Cerebellar nuclear complex (tissue), 1 donor: Measurements from ENCODE around the gene PEPD.
"Not testable (repeated sequence)": the region's sequence is repeated elsewhere in the genome, so short reads cannot be mapped to it uniquely, and the experiment has no call there.

Experiments used
- DNase-seq, 2 experiments: peaks; one replicate each; lab custom pipeline; 2025; lab: John Stamatoyannopoulos, UW

Gene PEPD

GRCh38 chr19:33521480-33522370, at the start of gene PEPD:
PEPD (minus strand) TSS chr19:33521791; CDS start chr19:33521760, 31 bp downstream.
- peak; percentile 91 to 92 for DNase-seq

GRCh38 chr19:33569821-33570220, 48.2 kb upstream of the PEPD start:
- no peak for DNase-seq

- DNase-seq = no peak
These were observed 47.1 kb upstream of the PEPD start for GRCh38 chr19:33568706-33569105.

DNA sequence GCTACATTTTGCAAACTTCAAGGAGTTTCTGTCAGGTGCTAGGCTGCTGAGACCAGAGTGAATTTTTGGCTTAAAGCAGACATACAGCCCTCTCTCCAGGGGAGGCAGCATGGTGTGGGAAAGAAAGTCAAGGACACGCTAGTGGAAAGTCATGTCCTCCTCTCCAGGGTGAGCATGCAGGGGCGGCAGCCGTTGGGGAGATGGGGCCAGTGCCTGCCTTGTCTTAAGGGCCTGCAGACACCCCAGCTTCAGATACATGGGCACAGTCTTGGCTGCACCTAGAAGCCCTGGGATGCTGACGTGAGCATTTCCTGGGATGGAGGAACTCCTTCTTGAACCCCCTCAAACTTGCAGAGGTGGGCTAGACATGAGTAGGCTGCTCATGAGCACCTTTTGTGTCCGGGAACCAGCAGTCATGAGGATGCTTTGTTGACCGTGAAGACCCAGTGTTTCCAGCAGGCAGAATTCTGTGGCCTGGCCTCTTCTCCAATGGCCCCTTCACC, 43.3 kb upstream of the PEPD start:
- no peak for DNase-seq

DNA sequence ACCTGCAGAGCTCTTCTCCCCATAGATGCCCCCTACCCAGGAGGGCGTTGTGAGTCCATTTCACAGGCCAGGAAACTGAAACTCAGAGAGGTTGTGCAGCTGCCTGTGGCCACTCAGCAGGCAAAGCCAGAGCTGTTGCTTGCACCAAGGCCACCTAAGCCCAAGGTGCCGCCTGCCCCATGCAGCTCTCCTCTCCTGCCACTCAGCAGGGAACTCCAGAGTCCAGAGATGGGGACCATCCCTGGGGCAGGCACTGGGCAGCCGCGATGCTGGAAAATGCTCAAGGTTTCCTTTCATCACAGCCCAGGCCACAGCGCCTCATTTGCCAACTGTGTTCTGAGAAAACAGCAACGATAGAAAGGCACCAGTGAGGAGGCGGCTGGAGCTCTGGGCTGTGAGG, 41.0 kb upstream of the PEPD start:
- no peak for DNase-seq

GRCh38 chr19:33561666-33562065, 40.1 kb upstream of the PEPD start:
- DNase-seq = not testable (repeated sequence)

- no peak for DNase-seq
These were observed 39.7 kb upstream of the PEPD start for GRCh38 chr19:33561261-33561660.

DNA sequence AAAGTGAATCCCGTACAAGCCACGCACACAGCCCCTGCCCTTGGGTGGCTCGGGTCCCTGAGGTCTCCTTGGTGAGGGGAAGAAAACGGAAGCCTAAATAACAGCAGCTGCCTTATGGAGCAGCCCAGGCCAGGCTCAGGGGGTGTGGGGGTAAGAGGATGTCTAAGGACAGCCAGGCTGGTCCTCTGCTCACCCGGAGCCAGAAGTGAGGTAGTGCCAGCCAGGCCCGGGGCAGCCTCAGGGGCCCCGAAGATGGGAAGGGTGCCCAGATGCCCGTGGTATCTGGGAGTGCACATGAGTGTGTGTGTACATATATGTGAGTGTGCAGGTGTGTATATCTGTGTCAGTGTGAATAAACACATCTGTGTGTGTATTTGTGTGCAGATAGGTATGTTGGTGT, 38.4 kb upstream of the PEPD start:
- no peak for DNase-seq

DNA sequence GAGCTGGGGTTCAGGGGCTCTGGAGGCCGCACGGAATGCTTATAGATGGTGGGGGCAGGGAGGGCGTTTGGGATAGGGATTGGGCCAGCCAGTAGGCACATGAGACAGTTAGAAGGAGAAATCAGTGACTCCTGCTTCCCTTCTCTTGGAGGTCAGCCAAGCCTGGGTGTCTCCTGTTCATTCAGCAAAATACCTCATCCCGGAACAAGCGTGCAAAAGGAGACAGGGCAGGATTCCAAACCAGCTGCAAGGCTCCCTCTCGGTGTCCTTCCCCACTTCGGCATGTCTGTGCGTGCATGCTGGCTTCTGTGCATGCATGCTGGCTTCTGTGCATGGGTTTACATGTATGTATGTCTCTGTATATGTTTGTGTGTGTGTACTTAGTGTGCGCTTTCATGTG, 37.3 kb upstream of the PEPD start:
- DNase-seq = no peak

GRCh38 chr19:33558151-33558550, 36.6 kb upstream of the PEPD start:
- DNase-seq = no peak

- no peak for DNase-seq
These were observed 36.1 kb upstream of the PEPD start for GRCh38 chr19:33557720-33558119.

- no peak for DNase-seq
These were observed 35.6 kb upstream of the PEPD start for GRCh38 chr19:33557196-33557595.

- no peak for DNase-seq
These were observed 34.7 kb upstream of the PEPD start for GRCh38 chr19:33556261-33556660.

- DNase-seq = not testable (repeated sequence)
These were observed 34.1 kb upstream of the PEPD start for GRCh38 chr19:33555726-33556125.

- no peak for DNase-seq
These were observed 33.2 kb upstream of the PEPD start for GRCh38 chr19:33554821-33555220.

GRCh38 chr19:33554391-33554790, 32.8 kb upstream of the PEPD start:
- no peak for DNase-seq

- DNase-seq = no peak
These were observed 32.1 kb upstream of the PEPD start for GRCh38 chr19:33553530-33554310.

GRCh38 chr19:33552928-33553279, 31.3 kb upstream of the PEPD start:
- DNase-seq = no peak

- no peak for DNase-seq
These were observed 30.8 kb upstream of the PEPD start for GRCh38 chr19:33552191-33552927.

DNA sequence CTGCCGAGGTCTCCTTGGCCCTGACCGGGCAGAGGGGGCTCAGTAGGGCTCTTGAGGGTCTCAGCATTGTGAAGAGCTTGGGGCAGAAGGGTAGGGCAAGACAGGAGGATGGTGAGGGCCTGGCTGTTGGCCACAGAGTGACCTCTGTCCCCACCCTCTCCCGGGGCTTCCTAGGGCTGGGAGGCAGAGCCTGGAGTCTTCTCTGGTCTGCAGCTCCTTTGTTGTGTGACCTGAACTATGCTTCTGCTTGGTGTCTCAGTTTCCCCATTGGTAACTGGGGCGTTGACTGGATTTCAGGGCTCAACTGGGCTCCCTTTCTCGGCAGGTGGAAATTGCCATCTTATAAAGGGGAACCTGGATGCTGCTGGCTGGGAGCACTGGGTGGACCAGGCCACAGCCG, 30.1 kb upstream of the PEPD start:
- DNase-seq = no peak

DNA sequence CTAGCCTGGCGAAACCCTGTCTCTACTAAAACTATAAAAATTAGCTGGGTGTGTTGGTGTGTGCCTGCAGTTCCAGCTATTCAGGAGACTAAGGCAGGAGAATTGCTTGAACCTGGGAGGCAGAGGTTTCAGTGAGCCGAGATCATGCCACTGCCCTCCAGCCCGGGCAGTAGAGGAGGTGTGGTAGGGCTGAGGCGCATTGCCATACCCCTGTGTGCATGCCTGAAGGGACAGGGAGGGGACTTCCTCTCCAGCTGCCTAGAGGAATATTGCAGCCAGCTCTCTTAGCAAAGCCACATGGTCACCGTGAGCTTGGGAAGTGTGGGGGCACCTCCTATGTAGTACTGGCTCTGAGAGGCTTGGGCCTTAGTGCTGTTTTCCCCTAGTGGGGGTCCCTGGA, 29.2 kb upstream of the PEPD start:
- DNase-seq = no peak

GRCh38 chr19:33547676-33548075, 26.1 kb upstream of the PEPD start:
- no peak for DNase-seq
